GM18870 (cell line): ENCODE data around the gene KANK3.
"Not testable (repeated sequence)": the region's sequence is repeated elsewhere in the genome, so short reads cannot be mapped to it uniquely, and the experiment has no call there.

Source experiments
- ATAC-seq: cut with Tn5 transposase; IDR thresholded peaks from one replicate; pipeline ENCODE4 v1.9.1; 2021; ENCODE audit warnings: moderate library complexity; ENCODE audit not compliant: unreplicated experiment

Gene KANK3

DNA sequence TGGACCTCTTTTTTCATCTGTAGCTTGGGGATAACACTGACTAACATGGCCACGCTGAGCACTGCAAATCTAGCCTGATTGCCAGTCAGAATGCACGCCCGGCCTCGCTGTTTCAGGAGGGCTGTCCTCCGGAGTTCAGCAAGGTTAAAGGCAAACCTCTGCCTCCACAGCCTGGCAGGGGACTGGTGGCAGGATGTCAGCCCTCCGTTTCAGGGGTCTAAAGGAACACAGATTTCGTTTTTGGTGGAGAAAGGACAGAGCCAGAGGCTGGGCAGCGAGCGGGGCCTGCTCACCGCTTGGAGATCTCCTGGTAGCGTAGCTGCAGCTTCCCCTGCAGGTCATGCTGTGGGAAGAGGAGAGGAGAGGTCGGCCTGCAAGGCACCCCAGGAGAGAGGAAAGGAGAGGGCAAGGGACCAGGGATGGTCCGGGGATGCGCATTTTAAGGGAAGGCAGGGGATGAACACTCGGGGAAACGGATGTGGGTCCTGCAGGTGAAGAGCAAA lies 22.4 kb downstream of the KANK3 start:
- no peak for ATAC-seq

GRCh38 chr19:8319807-8320520 lies 23.1 kb downstream of the KANK3 start:
- ATAC-seq: no peak

DNA sequence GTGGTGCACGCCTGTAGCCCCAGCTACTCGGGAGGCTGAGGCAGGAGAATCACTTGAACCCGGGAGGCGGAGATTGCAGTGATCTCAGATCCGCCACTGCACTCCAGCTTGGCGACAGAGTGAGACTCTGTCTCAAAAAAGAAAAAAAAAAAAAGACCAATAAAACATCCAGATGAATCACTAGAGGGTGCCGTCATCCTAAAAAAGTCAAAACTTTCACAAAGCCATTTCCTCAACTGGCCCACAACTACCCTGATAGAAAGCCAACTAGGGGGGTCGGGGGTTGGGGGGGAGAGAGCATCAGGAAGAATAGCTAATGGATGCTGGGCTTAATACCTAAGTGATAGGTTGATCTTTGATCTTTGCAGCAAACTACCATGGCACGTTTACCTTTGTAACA lies 24.2 kb downstream of the KANK3 start:
- not testable (repeated sequence) for ATAC-seq

- ATAC-seq: no peak
Measured at GRCh38 chr19:8316351-8317125, 26.5 kb downstream of the KANK3 start.

GRCh38 chr19:8314981-8315640 lies 28.0 kb downstream of the KANK3 start:
- not testable (repeated sequence) for ATAC-seq

DNA sequence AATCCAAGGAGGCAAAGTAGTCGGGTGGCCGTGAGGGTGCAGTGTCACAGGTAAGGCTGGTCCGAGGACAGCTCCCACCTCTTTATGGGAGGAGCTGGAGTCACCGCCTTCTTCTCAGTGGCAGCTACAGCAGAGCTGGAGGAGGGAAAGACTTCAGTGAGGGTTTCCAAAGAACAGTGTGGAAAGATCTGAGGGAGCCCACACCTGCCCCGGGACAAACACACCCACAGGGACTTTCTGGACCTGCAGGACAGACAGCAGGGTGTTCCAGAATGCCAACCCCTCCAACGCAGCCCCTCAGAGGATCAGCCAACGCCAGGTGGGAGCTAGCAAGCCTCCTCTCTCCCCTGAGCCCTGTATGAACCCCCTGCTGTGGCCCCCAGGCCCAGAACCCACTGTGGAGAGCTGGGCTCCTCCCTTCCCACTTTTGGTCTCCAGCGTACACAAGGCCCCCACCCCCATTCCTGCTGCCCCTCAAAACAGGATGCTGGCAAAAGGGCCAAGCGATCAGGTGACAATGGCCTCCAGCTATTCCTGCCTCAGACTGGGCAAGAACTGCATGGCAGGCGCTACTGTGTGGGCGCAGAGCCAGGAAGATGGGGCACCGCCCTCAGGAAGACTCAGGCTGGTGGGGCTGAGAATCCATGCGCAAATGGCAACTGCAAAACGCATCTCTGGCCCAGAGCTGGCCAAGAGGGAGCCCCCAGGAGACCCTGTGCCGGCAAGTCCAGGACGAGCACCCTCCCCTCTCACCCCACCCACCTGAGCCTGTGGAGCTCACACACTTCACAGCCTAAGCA lies 31.4 kb downstream of the KANK3 start:
- ATAC-seq: no peak

DNA sequence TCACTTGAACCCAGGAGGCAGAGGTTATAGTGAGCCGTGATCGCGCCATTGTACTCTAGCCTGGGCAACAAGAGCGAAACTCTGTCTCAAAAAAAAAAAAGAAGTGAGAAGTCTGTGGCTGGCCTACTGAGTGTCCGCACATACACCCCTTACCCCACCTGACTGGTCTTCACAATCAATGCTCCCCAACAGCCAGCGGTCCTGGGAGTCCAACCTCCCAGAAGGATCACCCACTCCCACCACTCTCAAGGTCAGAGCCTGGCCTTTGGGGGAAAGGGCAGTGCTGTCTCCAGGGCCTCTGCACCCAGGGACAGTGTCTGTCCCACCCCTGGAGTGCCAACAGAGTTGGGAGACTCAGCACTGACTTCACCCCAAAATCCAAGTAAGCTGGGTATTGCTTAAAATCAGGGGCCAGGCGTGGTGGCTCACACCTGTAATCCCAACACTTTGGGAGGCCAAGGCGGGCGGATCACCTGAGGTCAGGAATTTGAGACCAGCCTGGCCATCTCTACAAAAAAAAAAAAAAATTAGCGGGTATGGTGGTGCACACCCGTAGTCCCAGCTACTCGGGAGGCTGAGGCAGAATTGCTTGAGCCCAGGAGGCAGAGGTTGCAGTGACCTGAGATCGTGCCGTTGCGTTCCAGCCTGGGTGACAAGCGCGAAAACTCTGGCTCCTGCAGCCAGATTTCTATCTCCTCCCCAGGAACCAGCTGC lies 32.6 kb downstream of the KANK3 start:
- ATAC-seq: no peak

DNA sequence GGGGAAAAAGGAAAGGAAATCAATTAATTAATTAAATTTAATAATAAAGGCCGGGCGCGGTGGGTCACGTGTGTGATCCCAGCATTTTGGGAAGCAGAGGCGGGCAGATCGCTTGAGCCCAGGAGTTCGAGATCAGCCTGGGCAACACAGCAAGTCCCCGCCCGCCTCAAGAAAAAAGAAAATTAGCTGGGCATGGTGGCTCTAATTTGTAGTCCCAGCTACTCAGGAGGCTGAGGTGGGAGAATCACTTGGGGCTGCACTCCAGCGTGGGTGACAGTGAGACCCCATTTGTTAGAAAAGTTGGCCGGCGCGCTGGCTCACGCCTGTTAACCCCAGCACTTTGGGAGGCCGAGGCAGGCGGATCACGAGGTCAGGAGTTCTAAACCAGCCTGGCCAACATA lies 34.2 kb downstream of the KANK3 start:
- no peak for ATAC-seq

DNA sequence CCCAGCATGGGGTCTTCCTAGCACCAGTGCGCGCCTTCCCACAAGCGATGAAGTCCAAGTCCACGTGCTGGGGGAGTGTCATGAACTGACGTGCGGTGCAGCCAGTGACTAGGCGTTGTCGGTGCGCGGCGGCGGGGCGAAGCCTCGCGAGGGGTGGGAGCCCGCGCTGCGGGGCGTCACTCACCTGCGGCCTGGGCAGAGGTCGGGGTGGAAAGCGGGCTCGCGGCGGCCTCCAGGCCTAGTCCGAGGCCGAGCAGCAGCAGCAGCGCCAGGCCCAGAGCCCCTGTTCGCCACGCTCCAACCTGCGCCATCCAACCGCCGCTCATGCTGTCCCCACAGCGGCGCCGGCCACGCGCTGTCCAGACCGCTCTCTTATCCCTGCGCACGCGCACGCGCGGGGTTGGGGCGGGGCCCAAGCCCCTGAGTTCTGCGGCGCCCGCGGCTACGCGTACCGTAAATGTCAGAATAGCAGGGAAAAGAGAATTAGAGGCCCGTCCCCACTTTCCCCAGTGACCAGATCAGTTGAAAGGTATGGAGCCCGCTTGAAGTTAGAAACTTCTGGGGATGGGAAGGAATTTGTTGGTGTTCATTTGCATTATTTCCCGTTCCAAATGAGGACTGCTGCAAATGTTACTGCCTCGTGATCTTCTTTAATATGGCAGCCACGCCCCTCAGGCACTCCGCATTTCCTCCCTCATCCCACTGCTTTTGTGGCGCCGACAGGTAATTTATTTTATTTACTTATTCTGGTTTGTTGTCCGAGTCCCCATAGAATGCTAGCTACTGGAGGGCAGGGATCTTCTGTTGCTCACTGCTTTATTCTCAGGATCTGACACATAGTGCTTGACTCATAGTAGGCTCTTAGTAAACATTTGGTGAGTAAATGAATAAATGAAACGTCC lies 34.8 kb downstream of the KANK3 start, which contains the start of gene CD320:
TSS of gene CD320 (minus strand) at position 394 of the 902 bp plus-strand sequence. CDS start at position 326, 68 bp downstream.
- peak; percentile 46 for ATAC-seq

- ATAC-seq: no peak
Measured at GRCh38 chr19:8307400-8307964, 35.6 kb downstream of the KANK3 start.

GRCh38 chr19:8306235-8307054 lies 36.6 kb downstream of the KANK3 start:
- no peak for ATAC-seq

GRCh38 chr19:8305798-8306197 lies 37.3 kb downstream of the KANK3 start:
- no peak for ATAC-seq

DNA sequence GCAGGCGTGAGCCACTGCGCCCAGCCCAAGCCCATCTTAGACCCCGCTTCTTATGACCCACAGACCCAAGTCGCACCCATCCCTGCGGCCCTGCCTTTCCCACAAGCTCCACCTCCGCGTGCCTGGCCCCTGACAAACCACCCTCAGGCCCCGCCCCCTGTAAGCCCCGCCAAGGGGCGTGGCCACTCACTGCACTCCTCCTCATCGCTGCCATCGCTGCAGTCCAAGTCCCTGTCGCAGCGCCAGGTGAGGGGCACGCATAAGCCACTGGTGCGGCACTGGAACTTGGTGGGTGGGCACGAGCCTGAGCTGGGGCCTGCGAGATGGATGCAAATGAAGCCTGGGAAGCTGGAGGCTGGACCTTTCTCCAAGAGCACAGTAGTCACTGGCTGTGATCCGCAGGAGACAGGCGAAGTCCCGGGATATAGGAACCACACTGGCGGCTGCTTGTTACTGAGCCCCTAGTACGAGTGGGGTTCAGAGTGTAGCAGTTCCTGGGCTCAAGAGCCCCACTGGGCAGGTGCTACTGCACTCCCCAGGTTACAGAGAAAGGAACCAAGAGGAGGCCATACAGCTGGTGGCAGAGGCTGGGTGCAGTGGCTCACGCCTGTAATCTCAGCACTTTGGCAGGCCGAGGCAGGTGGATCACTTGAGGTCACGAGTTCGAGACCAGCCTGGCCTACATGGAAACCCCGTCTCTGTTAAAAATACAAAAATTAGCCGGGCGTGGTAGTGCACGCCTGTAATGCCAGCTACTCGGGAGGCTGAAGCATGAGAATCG lies 38.0 kb downstream of the KANK3 start:
- ATAC-seq: no peak

DNA sequence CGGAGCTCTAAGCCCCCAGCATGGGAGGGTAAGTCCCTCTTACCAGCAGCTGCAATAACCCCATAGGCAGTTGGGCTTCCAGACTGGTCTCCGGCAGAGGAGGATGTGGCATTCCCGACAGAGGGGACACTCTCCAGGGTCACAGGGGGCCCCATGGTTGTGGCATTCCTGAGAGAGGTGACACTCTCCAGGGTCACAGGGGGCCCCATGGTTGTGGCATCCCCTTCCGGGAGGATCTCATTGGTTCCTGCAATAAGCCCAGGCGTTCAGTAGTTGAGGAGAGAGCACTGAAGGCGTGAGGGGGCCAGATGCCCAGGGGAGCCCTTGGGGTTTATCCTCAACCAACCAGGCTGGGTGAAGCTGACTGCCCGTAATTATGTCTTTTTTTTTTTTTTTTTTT lies 40.3 kb downstream of the KANK3 start:
- ATAC-seq: no peak

DNA sequence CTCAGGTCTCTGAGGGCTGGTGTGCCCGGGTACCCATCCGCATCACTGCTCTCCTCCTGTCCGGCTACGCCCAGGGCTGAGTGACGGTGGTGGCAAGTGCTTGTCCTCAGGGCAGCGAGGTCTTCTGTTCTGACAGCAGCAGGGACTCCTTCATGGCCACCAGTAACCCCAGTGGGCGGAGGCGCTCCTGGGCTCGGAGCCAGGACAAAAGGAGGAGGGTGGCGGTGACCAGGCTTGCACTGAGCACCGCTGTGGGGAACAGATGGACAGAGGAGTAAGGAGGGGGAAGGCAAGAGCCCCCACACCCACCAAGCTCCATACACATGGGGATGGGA lies 40.7 kb downstream of the KANK3 start:
- ATAC-seq: no peak

DNA sequence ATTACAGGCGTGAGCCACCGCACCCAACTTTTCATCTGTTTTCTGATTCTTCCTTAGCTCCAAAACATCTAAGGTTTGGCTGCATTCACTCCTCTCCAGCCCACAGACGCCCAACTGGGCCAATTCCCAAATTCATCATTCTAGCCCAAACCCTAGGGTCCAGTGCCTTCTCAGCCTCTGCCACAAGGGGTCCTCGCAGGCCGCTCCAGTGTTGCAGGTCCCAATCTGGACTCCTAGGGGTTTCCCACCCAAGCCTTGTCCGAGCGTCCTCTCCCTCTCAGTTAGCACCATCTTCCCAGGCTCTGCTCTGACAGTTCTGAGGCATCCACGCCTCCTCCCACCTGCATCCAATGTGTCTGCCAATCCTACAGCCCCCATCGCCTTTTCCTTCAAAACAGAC lies 51.7 kb downstream of the KANK3 start:
- not testable (repeated sequence) for ATAC-seq

- not testable (repeated sequence) for ATAC-seq
Measured at GRCh38 chr19:8276508-8276907, 66.6 kb downstream of the KANK3 start.
